ENCODE measurements around the gene VWA2. TPM values are rescaled to one million over a fixed set of nuclear protein-coding genes. Genes with fewer than 3 reads are reported as not detected.

Gene VWA2
- total RNA-seq, 1 donor from 2014 or later: 3.5 TPM

DNA sequence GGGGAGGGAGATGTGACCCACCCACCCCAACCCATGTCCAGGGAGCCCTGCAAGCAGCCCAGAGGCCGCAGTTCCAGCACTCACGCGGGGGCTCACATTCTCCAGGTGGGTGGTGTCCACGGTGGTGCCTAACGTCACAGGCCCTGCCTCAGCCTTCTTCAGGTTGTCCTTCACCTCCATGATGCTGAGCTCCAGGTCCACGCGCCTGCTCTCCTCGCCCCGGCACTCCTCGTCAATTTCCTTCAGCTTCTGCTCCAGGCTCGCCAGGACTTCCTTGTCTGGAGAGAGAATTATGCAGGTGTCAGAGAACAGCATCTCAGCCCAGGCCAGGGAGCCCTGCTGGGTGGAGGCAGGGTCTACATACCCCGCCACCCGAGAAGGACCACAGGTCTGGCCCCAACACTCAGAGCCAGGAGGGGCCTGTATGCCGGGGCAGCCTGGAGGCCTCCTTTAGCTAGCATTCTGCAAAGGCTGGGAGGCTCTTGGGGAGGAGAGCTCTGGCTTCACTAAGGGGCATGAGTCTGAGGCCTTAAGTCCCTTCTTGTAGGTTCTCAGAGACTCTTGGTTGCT lies 58.2 kb downstream of the VWA2 start:
- DNase-seq (ENCODE audit: low read depth): no peak

- no peak for DNase-seq (ENCODE audit: low read depth)
These were observed 61.1 kb downstream of the VWA2 start for GRCh38 chr10:114300036-114300645.

GRCh38 chr10:114301177-114301576 lies 62.1 kb downstream of the VWA2 start:
- no peak for DNase-seq (ENCODE audit: low read depth)

DNA sequence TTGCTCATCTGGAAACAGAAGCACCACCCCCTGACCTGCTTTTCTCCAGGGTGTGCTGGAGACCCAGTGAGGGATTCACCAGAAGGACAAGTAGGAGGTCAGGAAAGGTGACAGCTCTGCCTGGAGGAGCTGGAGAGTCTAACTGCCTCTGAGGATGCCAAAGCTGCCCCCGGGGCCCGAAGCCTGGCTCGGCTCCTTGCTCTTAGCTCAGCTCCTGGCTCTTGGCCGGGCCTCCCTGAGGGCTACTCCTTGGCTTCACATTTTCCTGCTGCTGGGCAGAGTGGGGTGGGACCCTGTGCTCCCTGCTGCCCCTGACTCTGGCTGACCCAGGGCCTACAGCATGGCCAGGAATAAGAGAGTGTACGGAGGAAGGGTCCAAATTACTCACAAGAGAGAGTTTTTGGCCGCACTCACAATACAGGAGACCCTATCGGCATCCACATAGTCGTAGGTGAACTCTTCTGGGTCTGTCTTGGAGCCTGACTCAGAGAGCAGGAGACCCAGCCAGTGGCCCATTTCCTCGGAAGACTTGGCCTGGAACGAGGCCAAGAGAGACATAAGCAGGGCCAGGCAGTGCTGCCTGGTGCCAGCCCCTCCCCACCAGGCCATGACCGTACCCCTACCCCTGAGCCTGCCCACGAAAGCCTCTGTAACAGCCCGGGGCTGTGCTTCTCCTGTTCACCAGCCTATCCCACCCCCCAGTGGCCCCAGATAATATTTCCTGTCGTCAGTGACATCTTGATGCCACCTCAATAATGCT lies 63.1 kb downstream of the VWA2 start:
- no peak for DNase-seq (ENCODE audit: low read depth)

DNA sequence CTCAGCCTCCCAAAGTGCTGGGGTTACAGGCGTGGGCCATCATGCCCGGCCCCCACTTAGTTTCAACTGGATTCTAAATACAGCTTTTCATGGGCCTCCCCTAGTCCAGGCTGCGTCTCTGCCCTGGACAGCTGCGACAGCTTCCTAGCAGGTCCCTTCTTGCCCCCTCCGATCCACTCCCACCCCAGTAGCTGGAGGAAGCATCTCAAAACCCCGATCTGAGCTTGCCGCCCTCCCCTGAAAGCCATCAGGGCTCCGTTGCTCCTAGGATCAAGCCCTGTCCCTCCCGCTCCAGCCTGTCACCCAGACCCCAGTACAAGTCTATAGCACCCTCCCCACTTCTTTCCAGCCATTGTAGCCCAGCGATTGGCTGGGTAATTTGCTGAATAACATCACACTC lies 64.5 kb downstream of the VWA2 start:
- DNase-seq (ENCODE audit: low read depth): no peak

- peak; percentile 85 for DNase-seq (ENCODE audit: low read depth)
These were observed 65.0 kb downstream of the VWA2 start for GRCh38 chr10:114304017-114304570.

DNA sequence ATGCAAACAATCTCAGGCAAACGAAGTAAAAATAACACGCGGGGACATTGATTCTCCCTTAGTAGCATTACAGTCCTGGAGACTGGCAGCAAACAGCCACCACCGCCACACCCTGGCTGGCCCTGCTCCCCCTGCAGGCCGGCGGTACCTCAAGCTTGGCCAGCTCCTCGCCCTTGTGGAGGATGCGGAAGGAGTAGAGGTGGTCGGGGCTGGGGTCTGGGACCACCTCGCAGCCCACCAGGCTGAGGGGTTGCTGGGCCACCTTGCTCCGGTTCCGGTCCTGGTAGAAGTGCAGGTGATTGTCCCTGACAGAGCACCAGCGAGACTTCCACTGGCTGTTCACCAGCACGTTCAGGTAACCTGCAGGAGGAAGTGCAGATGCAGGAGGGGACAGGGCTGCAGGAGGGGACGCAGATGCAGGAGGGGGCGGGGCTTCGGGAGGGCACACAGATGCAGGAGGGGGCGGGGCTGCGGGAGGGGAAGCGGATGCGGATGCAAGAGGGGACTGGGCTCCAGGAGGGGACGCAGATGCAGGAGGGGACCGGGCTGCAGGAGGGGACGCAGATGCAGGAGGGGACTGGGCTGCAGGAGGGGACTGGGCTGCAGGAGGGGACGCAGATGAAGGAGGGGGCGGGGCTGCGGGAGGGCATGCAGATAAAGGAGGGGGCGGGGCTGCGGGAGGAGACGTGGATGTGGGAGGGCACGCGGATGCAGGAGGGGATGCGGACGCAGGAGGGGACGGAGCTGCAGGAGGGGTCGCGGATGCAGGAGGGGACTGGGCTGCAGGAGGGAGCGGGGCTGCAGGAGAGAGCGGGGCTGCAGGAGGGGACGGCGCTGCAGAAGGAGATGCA lies 65.7 kb downstream of the VWA2 start:
- no peak for DNase-seq (ENCODE audit: low read depth)

- no peak for DNase-seq (ENCODE audit: low read depth)
These were observed 66.5 kb downstream of the VWA2 start for GRCh38 chr10:114305521-114305925.

GRCh38 chr10:114306116-114306973 lies 67.3 kb downstream of the VWA2 start:
- DNase-seq (ENCODE audit: low read depth): peak; percentile 98

GRCh38 chr10:114307731-114308130 lies 68.7 kb downstream of the VWA2 start:
- no peak for DNase-seq (ENCODE audit: low read depth)

- peak; percentile 47 for DNase-seq (ENCODE audit: low read depth)
These were observed 69.7 kb downstream of the VWA2 start for GRCh38 chr10:114308531-114309363.

DNA sequence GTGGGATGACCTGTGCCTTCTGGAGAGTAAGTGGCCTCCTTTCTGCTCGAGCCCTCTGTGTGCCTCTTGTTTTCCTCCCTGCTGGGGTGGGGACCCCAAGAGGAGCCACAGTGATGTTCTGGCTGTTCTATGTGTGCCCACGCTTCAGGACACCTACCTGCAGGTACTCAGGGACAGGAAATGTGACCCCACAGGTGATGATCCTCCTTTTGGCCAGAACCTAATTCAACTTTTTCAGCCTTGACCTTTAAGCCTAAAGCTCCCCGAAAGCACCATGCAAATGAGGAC lies 70.3 kb downstream of the VWA2 start:
- no peak for DNase-seq (ENCODE audit: low read depth)

- no peak for DNase-seq (ENCODE audit: low read depth)
These were observed 71.3 kb downstream of the VWA2 start for GRCh38 chr10:114310346-114310745.

DNA sequence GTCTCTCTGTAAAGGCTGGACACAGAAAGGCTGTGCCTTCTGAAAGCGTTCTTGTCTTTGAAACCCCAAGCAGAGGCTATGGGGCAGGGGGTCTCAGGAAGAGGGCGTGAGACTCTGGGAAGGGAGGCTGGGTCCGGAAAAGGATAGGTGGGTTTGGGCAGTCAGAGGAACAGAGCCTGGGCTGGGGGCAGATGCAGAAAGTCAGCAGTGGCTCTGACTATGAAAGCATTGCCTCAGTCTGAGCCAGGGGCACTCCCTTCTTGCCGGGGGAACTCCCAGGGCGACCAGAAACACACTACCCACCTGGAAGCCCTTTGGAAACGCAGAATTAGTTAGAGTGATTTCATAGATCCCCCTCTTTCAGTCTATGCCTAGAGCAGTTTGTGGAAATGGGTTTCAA lies 72.0 kb downstream of the VWA2 start:
- no peak for DNase-seq (ENCODE audit: low read depth)

DNA sequence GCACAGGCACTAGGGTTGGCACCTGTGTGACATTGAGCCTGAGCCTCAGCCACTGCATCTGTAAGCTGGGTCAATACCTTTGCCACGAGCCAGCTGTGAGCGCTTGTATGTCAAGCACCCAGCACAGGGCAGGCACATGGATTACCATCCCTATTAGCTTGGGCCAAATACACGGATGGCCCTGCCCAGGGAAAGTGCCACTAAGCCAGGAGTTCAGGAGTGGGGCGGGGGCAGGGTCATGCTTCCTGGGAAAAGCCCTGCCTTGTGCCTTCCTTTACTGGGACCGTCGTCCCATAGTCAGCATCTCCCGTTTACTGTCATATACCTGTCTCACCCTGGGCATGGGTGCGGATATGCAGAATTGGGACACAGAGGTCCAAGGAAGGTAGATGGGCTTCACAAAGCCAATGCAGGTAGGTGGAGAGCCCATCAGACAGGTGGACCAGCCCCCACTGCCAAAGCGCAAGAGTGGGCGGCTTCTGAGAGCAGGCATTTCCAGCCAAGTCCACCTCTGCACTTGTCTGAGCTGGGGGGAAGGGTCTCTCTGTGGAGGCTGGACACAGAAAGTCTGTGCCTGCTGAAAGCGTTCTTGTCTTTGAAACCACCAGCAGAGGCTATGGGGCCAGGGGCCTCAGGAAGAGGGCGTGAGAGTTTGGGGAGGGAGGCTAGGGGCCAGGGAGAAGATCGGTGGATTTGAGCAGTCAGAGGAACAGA lies 72.6 kb downstream of the VWA2 start:
- no peak for DNase-seq (ENCODE audit: low read depth)

DNA sequence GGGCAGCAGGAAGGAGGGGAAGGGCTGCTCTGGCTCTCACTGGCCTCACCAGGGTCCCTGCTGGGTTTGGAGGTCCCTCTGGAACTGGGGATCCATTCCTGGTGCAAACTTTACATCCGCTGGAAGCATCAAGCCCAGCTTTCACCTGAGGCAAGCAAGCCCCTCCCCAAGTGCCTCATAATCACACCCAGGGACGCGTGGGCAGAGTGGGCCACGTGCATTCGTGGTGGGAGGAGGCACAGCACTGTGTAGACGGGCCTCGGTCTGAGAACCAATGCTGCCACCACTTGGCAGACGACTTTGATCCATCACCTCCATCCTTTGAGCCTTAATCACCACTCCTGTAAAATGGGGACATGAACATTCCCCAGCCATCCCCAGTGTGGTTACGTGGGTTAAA lies 74.1 kb downstream of the VWA2 start:
- DNase-seq (ENCODE audit: low read depth): no peak

GRCh38 chr10:114313866-114314265 lies 74.8 kb downstream of the VWA2 start:
- no peak for DNase-seq (ENCODE audit: low read depth)

- no peak for DNase-seq (ENCODE audit: low read depth)
These were observed 76.7 kb downstream of the VWA2 start for GRCh38 chr10:114315566-114316420.

DNA sequence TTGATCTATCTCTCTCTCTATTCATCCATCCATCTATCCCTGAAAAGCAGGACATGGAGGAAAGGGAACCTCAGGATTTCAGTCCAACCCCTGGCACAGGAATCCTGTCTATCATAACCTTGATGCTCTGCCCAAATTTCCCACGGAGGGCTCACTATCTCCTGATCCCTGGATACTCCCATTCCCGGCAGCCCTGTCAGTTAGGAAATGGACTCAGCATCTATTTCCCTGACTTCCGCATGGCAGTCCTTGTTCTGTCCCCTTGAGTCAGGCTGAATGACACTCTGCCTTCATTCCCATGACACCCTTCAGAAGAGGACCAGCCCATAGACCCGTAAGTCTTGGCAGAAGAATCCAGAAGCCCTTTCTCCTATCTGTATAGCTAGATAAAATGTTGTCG lies 77.7 kb downstream of the VWA2 start:
- DNase-seq (ENCODE audit: low read depth): no peak
